ENCODE results near the gene COL5A1.

COL5A1 gene

DNA sequence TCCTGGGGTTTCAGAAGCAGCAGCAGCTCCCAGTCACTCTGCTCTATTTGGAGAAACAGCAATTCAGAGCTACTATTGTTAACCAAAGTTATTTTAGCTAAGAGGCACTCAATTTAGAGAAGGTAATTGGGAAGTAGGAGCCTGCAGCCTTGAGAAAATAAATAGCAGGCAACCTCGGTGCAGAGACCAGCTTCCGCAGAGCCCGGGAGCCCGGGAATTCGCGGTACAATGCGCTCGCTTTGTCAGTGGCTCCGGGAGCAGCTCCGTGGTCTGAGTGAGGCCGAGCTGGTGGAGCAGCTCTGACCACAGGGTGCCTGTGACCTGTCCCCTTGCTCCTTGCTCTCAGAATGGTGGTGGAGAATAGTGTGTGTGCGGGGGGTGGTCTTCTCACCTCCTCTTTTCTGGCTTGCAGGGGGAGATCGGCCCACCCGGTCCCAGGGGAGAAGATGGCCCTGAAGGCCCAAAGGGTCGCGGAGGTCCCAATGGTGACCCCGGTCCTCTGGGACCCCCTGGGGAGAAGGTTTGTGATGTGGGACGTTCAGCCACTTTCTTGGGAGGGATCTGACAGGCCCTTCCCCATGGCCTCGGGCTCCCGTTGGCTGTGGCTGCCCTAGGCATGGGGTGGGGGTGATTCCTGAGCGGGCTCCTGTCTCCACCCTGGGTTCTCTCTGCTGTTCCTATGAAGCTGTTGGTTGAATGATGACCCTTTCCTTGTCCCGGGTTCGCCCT, 143.1 kb downstream of the COL5A1 start:
- Histone ChIP-seq H3K4me1 (ENCODE audit: insufficient read depth, low read length) (no peaks in the 10 kb centered on the region), H3K27ac (ENCODE audit: low read length) (no peak overlapping the region), H3K9me3 (ENCODE audit: insufficient read depth, low read length, severe bottlenecking) (no peaks in the 10 kb centered on the region), H3K4me2 (ENCODE audit: insufficient read depth, low read length) (no peak overlapping the region), H3K9ac (ENCODE audit: low read depth, low read length) (no peak overlapping the region), H2AFZ (ENCODE audit: low read depth, low read length) (no peak overlapping the region), H3K4me3 (ENCODE audit: low read depth in 1 of 2, low read length in 2 of 2) (no peak overlapping the region), H3K27me3 (ENCODE audit: insufficient read depth, low read length, poor library complexity) (no peaks in the 10 kb centered on the region), H3K36me3 (ENCODE audit: insufficient read depth, low read length) (no peaks in the 10 kb centered on the region), H3K79me2 (ENCODE audit: insufficient read depth, low read length) (no peaks in the 10 kb centered on the region), H4K20me1 (ENCODE audit: insufficient read depth, low read length) (no peaks in the 10 kb centered on the region; the same call in 1 of the 2 replicates)
- ATAC-seq (ENCODE audit: insufficient read depth, low read depth) (no peak), DNase-seq (no peak)
- no peak for TF ChIP-seq EZH2 (IDR thresholded peaks at IDR 0.05; ENCODE audit: borderline replicate concordance, low read depth, low read length, severe bottlenecking)
- TF ChIP-seq, protein P1, sequence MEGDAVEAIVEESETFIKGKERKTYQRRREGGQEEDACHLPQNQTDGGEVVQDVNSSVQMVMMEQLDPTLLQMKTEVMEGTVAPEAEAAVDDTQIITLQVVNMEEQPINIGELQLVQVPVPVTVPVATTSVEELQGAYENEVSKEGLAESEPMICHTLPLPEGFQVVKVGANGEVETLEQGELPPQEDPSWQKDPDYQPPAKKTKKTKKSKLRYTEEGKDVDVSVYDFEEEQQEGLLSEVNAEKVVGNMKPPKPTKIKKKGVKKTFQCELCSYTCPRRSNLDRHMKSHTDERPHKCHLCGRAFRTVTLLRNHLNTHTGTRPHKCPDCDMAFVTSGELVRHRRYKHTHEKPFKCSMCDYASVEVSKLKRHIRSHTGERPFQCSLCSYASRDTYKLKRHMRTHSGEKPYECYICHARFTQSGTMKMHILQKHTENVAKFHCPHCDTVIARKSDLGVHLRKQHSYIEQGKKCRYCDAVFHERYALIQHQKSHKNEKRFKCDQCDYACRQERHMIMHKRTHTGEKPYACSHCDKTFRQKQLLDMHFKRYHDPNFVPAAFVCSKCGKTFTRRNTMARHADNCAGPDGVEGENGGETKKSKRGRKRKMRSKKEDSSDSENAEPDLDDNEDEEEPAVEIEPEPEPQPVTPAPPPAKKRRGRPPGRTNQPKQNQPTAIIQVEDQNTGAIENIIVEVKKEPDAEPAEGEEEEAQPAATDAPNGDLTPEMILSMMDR (IDR thresholded peaks at IDR 0.05; ENCODE audit: borderline replicate concordance, extremely low read depth, low read length, poor library complexity, severe bottlenecking), result no peak

DNA sequence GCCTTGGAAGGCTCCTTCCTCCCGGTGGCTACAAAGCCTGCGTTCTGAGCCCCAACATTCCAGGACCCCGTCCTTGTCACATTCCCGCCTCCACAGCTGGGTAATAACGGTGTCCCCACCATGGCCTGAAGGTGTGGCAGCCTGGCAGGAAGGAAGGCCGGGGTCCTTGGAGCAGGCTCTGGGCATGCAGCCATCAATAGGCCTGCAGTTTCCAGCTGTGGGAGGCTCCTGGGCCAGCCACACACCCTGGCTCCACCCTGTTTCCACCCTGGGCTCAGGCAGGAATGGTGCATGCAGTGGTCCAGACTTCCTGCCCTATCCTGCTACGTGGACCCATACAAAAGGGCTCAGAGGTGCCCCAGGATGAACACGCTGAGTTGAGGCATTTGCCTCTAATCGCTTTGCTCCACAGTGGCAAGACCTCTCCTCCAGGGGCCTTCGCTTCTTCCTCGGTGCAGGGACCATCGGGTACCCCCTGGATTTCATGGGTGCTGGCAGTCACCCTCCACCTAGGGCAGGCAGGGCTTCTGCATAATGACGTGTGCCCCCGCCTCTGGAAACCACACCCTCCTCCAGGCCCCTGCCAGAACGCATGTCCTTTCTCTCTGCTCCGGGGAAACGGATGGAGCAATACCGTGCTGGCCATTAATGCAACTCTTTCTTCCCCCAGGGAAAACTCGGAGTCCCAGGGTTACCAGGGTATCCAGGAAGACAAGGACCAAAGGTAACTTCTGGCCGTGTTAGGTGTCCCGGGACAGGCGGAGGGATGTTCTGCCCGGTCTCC, 143.9 kb downstream of the COL5A1 start:
- DNase-seq (no peak), ATAC-seq (ENCODE audit: insufficient read depth, low read depth) (no peak)
- Histone ChIP-seq H3K9me3 (ENCODE audit: insufficient read depth, low read length, severe bottlenecking) (no peaks in the 10 kb centered on the region), H3K4me1 (ENCODE audit: insufficient read depth, low read length) (no peaks in the 10 kb centered on the region), H3K36me3 (ENCODE audit: insufficient read depth, low read length) (no peaks in the 10 kb centered on the region), H3K27ac (ENCODE audit: low read length) (no peak overlapping the region), H3K4me2 (ENCODE audit: insufficient read depth, low read length) (no peak overlapping the region), H3K9ac (ENCODE audit: low read depth, low read length) (no peak overlapping the region), H3K27me3 (ENCODE audit: insufficient read depth, low read length, poor library complexity) (no peaks in the 10 kb centered on the region), H4K20me1 (ENCODE audit: insufficient read depth, low read length) (no peaks in the 10 kb centered on the region; the same call in 1 of the 2 replicates), H3K4me3 (ENCODE audit: low read depth in 1 of 2, low read length in 2 of 2) (no peak overlapping the region), H2AFZ (ENCODE audit: low read depth, low read length) (no peak overlapping the region), H3K79me2 (ENCODE audit: insufficient read depth, low read length) (no peaks in the 10 kb centered on the region)
- TF ChIP-seq EZH2 (IDR thresholded peaks at IDR 0.05; ENCODE audit: borderline replicate concordance, low read depth, low read length, severe bottlenecking), result no peak
- TF ChIP-seq, protein P1 (IDR thresholded peaks at IDR 0.05; ENCODE audit: borderline replicate concordance, extremely low read depth, low read length, poor library complexity, severe bottlenecking), result no peak

DNA sequence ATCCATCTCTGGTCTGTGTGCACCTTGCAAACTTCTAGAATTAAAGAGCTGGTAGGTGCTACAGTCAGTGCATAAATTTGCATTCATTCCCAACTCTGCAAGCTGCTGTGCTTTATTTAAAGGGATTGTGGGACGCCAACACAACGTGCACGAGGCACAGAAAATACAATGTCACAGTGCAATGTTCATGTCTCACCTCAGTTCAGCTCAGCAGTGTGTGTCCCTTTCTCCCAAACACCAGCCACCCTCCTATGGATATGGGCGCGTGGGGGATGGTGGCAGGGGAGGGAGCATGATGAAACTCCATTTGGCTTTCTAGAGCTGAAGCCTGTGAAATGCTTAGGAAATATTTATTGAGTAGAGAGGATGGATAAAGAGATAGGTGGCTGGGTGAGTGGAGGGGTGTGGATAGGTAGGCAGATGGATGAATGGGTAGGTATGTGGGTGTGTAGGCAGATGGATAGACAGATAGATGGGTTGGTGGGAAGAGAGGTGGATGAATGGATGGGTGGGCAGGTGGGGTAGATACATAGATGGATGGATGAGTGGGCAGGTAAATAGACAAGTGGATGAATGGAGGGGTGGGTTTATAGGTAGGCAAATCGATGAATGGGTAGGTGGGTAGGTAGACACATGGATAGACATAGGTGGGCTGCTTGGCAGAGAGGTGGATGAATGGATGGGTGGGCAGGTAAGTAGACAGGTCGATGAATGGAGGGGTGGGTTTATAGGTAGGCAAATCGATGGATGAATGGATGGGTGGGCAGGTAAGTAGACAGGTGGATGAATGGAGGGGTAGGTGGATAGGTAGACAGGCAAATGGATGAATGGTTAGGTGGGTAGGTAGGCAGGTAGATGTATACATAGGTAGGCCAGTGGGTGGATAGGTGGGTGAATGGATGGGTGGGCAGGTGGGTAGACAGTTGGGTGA, 146.3 kb downstream of the COL5A1 start:
- TF ChIP-seq, protein P1 (IDR thresholded peaks at IDR 0.05; ENCODE audit: borderline replicate concordance, extremely low read depth, low read length, poor library complexity, severe bottlenecking), result no peak
- no peak for TF ChIP-seq EZH2 (IDR thresholded peaks at IDR 0.05; ENCODE audit: borderline replicate concordance, low read depth, low read length, severe bottlenecking)
- ATAC-seq (ENCODE audit: insufficient read depth, low read depth) (no peak), DNase-seq (no peak)
- Histone ChIP-seq H3K27ac (ENCODE audit: low read length) (no peak overlapping the region), H3K4me1 (ENCODE audit: insufficient read depth, low read length) (no peaks in the 10 kb centered on the region), H3K4me2 (ENCODE audit: insufficient read depth, low read length) (no peak overlapping the region), H3K79me2 (ENCODE audit: insufficient read depth, low read length) (no peaks in the 10 kb centered on the region), H3K4me3 (ENCODE audit: low read depth in 1 of 2, low read length in 2 of 2) (no peak overlapping the region), H3K36me3 (ENCODE audit: insufficient read depth, low read length) (no peaks in the 10 kb centered on the region), H3K9ac (ENCODE audit: low read depth, low read length) (no peak overlapping the region), H4K20me1 (ENCODE audit: insufficient read depth, low read length) (no peaks in the 10 kb centered on the region), H3K9me3 (ENCODE audit: insufficient read depth, low read length, severe bottlenecking) (no peaks in the 10 kb centered on the region), H2AFZ (ENCODE audit: low read depth, low read length) (no peak overlapping the region), H3K27me3 (ENCODE audit: insufficient read depth, low read length, poor library complexity) (no peaks in the 10 kb centered on the region)

Data from DND-41 (cell line).